ENCODE measurements around the gene MED12L.

GRCh38 chr3:151393146-151393830, 307.8 kb downstream of the MED12L start:
- TF ChIP-seq, protein P1, sequence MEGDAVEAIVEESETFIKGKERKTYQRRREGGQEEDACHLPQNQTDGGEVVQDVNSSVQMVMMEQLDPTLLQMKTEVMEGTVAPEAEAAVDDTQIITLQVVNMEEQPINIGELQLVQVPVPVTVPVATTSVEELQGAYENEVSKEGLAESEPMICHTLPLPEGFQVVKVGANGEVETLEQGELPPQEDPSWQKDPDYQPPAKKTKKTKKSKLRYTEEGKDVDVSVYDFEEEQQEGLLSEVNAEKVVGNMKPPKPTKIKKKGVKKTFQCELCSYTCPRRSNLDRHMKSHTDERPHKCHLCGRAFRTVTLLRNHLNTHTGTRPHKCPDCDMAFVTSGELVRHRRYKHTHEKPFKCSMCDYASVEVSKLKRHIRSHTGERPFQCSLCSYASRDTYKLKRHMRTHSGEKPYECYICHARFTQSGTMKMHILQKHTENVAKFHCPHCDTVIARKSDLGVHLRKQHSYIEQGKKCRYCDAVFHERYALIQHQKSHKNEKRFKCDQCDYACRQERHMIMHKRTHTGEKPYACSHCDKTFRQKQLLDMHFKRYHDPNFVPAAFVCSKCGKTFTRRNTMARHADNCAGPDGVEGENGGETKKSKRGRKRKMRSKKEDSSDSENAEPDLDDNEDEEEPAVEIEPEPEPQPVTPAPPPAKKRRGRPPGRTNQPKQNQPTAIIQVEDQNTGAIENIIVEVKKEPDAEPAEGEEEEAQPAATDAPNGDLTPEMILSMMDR (tag by site-specific recombination; IDR thresholded peaks at IDR 0.05): no peak
- no peak for TF ChIP-seq ZNF274 (IDR thresholded peaks at IDR 0.05; ENCODE audit: low read length)
- no peak for TF ChIP-seq ZNF274 (tag by site-specific recombination; IDR thresholded peaks at IDR 0.05; ENCODE audit: borderline replicate concordance)
- TF ChIP-seq ATF2 (tag by site-specific recombination; IDR thresholded peaks at IDR 0.05; ENCODE audit: low read depth): no peak
- TF ChIP-seq YY1 (tag by site-specific recombination; IDR thresholded peaks at IDR 0.05): no peak
- no peak for TF ChIP-seq ZBTB11 (tag by site-specific recombination; conservative IDR thresholded peaks at IDR 0.05; ENCODE audit: low read depth)
- no peak for TF ChIP-seq ZIC2 (tag by site-specific recombination; IDR thresholded peaks at IDR 0.05)
- TF ChIP-seq ZNF785 (tag by site-specific recombination; IDR thresholded peaks at IDR 0.05): no peak
- no peak for TF ChIP-seq ZXDB (tag by site-specific recombination; IDR thresholded peaks at IDR 0.05)

All from HEK293 (cell line).